Suppressor macrophage treated with lipopolysaccharide for 4 hours (primary cell): ENCODE measurements around the gene MMGT1.

Experiments
- DNase-seq: peaks from one replicate; pipeline ENCODE4 v3.0.0-alpha.2; 2020

Gene MMGT1

DNA sequence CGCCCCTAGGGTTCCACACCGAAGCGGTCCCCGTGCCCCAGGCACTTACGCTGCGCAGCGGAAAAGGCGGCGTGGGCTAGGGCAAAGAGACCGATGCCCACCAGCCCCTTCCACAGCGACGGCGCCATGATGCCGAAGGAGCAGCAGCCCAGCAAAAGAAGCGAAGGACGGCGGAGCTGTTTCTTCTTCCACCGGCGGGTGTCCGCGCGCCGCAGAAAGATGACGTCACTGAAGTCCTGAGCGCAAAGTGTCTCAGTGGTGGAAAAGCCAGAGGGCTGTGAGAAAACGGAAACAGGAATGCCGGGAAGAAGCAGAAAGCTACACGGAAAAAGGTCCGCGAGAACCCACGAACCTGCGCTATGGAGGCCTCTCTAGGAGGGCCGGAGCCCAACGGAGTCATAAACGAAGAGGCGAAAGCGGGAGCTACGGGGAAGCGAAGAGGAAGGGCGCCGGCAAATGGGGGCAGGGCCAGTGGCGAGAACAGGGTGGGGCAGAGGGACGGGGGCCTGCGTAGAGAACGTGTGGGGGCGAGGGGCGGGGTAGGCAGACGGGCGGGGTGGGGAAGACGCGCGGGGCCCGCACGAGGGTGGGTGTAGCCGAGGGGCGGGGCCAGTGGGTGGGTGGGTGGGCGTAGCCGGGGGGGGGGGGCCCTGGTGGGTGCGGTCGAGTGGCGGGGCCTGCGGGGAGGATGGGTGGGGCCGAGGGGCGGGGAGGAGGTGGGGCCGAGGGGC lies at the start of gene MMGT1:
Gene MMGT1 (minus strand): TSS at position 441 of the 731 bp plus-strand sequence. CDS start 313 bp downstream, at position 128.
- DNase-seq, result peak; percentile 84

DNA sequence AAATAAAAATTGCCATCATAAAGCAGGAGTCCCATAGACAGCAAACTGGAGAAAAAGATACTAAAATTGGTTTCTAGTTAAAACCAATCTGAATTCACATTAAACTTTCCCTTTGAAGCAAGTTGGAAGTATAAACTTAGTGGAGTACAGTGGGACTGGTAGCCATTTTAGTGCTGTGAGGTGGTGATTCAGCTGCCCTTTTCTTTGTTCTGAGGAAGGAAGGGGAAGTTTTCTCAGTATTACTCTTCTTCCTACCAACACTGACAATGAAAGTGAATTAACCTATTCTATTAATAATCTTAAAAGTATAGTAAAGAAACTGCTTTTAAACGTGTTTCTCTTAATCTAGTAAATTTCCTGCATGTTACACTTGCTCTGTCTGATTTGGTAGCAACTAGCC lies 48.1 kb upstream of the MMGT1 start:
- no peak for DNase-seq

DNA sequence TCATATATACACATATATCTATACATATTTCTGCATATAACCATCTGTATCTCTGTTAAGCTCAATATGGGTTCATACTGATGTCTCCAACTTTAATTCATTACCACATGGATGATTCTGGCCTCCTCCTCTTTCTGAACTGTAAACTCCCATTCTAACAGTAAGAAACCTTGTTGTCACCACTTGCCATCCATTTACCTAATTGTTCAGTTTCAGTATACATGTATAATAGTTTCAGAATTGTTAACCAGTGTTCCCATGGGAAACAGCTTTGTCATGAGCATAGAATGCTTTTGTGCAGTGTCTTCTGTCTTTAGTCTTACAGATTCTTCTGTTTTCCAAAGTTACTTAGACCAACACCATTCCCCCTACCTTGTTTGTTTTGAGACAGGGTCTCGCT lies 47.4 kb upstream of the MMGT1 start:
- DNase-seq, result no peak

DNA sequence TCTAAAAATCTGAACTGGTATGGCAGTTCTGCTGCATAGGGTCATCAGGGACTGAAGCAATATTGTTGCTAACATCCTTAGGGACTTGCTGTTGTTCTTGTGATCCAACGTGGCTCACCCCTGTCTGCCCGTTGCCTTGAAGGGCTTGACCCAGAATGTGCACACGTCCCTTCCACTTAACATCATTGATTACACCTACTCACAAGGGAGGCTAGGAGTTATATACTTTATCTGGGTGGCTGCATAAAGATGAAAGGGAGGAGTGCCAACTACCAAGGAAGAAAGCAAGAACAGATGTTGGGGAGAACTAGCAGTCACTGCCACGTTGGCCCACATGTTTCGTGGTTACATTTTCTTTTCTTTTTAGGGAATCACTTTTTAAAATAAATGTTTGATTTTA lies 45.4 kb upstream of the MMGT1 start:
- no peak for DNase-seq

DNA sequence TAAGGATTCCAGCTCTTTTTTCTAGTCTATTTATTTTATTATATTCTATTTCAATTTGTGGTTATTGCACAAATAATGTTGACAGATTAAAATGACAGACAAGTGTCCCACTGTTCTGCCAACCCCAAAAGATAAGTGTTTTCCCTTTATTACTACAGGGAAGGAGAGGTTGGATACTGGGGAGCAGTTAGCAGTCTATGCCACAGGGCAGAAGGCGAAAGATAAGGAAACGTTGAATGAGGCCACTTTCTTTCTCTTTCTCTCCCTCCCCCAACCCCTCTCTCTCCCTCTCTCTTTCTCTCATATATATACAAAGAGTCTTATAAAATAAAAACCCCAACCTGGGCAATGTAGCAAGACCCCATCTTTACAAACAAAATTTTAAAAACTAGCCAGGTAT lies 43.1 kb upstream of the MMGT1 start:
- no peak for DNase-seq

DNA sequence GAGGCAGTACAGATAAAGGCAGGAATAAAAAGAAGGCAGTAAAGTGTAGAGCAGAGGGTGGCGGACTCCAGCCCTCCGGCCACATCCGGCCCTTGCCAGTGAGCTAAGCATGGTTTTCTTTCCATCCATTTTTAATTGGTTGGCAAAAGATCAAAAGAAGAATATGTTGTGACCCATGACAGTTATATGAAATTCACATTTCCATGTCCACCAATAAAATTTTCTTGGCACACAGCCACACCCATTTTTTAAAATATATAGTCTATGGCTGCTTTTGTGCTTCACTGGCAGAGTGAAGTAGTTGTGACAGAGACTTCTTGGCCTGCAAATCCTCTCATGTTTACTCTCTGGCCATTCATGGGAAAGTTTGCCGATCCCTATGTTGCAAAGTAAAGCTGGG lies 41.2 kb upstream of the MMGT1 start:
- no peak for DNase-seq

DNA sequence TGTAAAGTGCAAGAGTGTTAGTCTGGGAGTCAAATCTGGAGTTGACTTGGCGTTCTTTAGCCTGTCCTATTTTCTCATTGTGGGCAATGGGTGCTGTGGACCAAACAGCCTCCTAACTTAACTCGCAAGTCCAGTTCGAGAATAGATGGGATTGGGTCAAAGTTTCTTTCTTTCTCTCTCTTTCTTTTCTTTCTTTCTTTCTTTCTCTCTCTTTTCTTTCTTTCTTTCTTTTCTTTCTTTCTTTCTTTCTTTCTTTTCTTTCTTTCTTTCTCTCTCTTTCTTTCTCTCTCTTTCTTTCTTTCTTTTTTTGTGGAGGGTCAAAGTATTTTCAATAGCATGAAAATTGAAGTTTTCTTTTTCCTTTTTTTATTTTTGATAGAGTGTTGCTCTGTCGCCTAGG lies 14.5 kb upstream of the MMGT1 start:
- DNase-seq, result no peak

DNA sequence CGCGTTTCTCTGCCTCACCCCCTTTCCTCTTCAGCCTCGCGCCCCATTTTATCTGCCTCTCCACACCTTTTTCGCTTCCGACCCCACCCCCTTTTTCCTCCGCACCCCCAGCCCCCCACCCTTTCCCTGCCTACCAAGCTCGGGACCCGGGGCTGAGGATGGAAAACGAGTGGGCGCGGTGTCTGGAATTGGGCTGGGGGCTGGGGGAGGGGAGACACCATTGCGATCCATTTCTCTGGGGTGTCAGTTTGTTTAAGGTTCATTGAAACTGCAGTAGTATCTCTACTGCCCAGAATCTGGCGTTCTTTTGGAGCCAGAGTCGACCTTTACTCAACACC lies 12.2 kb upstream of the MMGT1 start:
- no peak for DNase-seq

DNA sequence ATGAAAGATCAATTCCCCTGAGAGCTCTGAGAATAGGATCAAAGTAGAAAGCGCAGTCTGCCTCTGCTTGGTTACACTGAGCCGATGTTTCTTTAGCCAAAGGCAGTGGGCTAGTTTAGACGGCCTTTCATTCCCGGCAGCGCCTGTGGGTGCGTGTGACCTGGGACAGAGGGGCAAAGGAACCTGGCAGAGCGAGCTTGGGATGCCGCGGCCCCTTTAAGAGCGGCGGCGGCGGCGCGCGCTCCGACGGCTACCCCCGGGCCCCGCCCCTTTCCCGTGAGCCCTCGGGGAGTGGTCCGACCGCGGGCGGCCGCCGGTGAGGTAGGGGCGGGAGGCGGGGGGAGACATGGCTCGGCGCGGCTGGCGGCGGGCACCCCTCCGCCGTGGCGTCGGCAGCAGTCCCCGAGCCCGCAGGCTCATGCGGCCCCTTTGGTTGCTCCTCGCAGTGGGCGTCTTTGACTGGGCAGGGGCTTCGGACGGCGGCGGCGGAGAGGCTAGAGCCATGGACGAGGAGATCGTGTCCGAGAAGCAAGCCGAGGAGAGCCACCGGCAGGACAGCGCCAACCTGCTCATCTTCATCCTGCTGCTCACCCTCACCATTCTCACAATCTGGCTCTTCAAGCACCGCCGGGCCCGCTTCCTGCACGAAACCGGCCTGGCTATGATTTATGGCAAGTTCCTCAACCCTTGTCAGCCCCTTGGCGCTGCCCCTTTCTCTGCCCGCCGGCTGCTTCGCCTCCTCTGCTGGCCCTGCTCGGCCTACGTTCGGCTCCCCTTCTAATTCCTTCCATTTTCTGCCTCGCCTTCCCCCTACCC lies 11.6 kb upstream of the MMGT1 start, which contains the start of gene SLC9A6:
Gene SLC9A6 (plus strand): TSS at position 279 of the 816 bp plus-strand sequence. CDS start 224 bp downstream, at position 503.
- DNase-seq, result peak; percentile 66

DNA sequence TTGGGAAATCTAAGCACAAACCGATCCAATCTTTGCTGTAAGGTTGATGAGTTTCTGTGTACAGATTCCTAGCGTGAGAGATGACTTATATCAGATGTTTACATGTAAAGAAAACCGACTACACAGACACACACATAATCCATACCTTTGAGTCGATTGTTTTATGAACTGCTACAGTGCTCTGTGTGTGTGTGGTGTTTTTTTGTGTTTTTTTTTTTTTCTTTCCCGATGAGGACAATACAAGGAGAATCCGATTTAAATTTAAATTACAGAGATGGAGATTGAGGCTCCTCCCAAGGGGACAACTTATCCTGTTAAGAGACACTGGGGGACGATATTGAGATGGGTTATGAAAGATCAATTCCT lies 11.0 kb upstream of the MMGT1 start:
- no peak for DNase-seq

DNA sequence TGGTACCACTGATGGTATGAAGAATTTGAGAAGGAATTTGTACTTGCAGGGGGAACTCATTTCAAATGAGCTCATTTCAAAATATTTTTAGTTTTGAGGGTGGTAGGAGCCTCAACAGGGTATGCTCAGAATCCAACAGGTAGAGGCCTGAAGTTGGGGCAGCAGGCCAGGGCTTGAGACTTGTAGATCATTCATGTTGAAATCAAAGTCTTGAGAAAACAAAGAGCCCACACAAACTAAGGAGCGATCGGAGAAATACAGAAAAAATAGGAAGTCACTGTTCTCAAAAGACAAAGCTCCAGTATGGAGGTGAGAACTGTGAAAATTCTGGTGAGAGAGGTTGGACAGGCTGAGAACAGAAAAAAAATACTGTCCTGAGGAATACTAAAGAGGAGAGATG lies 10.5 kb upstream of the MMGT1 start:
- DNase-seq, result no peak

DNA sequence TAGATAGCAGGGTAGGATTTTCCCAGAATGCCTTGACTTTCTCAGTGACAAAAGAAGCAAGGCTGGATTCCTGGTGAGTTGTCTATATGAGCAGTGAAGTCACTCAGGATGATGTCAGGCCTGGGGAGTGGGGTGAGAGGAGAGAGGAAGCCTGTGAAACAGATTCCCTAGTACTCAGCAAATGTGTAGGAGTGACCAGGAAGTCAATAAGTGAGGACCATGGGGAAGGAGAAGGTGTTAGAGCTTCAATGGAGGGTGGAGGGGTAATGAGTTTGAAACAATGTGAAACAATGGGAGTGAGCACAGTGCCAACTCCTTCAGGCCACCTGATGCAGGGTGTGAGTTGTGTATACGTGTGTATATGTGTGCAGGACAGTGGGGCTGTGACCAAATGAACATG lies 9.1 kb upstream of the MMGT1 start:
- peak; percentile 68 for DNase-seq

DNA sequence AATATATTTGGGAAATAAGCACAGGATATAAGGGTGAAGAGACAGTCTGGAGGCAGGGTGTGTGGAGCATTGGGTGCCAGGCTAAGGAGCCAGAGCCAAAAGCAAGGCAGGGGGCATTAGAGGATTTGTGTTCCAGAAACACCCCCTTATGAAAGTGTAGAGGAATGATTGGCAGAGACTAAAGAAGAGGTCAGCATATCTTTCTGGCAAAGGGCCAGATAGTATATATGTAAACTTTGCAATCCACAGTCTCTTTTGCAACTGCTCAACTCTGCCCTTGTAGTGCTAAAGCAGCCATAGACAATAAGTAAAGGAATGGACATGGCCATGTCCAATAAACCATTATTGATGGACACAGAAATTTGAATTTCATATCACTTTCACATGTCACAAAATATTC lies 7.9 kb upstream of the MMGT1 start:
- no peak for DNase-seq

DNA sequence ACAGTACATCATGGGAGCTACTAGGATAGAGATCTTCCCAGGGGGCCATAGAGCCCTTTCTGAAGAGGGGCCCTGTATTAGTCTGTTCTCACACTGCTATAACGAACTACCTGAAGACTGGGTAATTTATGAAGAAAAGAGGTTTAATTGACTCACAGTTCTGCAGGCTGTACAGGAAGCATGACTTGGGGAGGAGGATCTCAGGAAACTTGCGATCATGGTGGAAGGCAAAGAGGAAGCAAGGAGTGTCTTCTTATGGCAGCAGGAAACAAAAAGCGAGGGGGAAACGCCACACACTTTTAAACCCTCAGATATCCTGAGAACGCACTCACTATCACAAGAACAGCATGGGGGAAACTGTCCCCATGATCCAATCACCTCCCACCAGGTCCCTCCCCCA lies 7.2 kb upstream of the MMGT1 start:
- no peak for DNase-seq

DNA sequence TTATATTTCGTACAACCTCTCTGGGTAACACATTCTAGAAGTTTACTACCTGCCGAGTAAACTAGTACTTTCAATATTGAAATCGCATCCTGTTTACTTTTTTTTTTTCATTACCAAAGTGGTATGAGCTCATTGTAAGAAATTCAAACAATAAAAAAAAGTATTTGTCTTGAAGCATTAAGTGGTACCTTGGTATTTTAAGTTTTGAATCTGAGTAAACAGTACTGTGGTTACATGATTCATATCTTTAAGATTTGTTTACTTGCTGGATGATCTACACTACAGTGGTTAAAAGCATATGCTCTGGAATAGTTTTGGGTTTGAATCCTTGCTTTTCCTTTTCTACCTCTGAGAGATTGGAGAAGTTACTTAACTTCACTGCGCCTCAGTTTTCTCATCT lies 3.8 kb upstream of the MMGT1 start:
- DNase-seq, result no peak

DNA sequence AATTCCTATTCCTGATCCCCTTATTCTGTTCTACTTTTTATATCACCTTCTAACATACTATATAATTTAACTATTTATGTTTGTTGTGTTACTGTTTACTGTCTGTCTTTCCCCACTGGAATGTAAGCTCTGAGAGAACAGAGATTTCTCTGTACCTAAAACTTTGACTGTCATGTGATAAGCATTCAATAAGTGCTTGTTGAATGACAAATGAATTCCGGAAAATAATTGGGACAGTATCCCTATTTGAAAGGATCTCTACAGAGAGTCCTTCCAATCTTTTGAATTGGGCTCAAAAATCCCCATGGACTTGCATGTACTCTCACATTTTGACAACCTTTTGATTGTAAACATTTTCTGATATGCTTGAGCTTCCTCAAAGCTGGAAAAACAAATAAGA lies 1.6 kb upstream of the MMGT1 start:
- DNase-seq, result no peak

DNA sequence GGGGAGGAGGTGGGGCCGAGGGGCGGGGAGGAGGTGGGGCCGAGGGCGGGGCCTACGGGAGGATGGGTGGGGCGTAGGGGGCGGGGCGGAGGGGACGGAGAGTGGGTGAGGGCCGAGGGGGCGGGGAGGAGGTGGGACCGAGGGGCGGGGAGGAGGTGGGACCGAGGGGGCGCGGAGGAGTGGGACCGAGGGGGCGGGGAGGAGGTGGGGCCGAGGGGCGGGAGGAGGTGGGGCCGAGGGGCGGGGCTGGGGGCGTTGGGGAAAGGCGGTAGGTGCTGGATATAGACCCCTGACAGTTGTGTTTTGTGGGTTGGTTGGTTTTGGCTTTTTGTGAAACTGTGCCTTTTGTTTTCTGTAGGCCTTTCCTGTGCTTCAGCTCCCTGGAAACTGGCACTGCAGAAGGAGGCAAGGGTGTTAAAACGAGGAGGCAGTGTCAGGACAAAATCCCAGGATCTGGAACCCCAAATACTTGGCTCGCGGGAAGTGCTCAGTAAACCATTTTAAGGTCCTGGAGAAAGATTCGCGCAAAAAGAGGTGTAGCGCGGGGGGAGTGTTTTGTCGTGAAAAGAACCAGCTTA lies 580 bp upstream of the MMGT1 start:
- peak; percentile 70 for DNase-seq

DNA sequence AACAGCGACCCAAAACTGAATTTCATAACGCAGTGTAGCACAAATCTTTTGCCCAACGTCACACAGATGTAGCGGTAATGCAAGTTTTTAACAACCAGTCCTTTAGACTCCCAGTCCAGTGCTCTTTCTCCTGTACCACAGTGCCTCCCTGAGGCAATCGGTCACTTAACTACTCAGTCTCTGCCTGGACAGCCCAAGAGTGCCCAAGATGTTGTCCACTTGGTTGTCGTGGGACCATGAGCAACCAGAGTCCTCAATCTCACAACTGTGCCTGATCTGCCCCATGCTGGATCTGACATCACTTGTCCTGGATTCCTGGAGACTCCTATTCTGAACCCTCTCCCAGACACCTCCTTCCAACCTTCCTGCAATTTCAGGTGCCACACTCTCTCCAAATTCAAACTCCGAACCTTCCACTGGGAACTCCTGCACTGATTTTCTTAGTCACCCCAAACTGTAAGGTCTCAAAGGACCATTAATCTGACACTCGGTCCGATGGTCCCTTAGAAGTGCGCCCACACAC lies 702 bp downstream of the MMGT1 start:
- peak; percentile 18 for DNase-seq

DNA sequence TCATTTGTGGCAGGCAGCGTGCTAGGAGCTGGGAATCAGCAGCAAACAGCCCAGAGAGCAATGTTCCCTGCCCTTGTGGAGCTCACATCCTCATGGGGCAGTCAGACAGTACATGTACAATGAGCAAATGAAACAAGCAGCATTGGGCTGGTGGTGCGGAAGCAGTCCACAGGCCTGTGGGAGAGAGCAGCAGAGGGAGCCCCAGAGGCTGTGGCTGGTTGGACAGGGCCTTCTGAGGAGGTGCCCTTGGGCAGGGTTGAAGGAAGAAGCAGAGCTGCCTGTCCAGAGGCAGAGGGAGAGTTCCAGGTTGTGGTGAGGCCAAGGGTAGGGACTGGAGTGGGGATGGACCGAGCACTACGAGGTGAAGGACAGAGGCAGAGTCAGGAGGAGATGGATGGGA lies 22.5 kb downstream of the MMGT1 start:
- no peak for DNase-seq

DNA sequence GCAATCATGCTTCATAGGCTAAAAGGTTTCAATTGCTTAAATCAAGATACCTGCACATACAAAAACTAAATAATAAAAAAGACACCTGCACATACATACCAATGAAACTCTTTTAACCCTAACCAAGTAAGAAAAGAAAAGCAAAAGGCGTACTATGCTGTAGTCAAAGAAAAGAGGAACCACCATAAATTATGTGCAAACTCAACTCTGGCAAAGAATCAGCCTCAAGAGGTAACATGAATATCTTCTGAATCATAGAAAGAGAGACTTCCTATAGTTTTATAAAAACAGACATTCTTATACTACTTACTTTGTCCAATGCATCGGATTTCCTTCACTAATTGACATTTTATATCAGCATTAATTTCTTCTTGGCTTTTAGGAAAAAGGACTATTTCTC lies 29.3 kb downstream of the MMGT1 start:
- DNase-seq, result no peak

DNA sequence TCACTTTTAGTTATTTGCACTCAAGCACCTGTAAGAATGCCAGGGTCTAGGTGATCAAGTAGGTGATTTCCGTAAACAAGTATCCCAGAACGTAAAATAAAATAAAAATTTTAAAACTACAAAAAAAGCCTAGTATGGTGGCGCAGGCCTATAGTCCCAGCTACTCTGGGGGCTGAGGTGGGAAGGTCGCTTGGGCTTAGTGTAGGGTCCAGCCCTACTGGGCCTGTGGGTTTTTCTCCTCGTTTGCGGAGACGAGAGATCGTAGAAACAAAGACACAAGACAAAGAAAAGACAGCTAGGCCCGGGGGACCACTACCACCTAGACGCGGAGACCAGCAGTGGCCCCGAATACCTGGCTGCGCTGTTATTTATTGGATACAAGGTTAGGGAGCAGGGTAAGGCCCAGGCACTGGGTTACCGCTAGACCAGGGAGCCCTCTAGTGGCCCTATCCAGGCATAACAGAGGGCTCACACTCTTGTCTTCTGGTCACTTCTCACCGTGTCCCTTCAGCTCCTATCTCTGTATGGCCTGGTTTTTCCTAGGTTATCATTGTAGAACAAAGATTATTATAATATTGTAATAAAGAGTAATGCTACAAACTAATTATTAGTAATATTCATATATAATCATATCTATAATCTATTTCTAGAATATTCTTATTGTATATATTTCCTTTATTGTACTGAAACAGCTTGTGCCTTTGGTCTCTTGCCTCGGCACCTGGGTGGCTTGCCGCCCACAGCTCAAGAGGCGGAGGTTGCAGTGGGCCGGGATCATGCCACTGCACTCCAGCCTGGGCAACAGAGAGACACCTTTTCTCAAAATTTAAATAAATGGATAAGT lies 41.9 kb downstream of the MMGT1 start:
- DNase-seq, result peak; percentile 49

DNA sequence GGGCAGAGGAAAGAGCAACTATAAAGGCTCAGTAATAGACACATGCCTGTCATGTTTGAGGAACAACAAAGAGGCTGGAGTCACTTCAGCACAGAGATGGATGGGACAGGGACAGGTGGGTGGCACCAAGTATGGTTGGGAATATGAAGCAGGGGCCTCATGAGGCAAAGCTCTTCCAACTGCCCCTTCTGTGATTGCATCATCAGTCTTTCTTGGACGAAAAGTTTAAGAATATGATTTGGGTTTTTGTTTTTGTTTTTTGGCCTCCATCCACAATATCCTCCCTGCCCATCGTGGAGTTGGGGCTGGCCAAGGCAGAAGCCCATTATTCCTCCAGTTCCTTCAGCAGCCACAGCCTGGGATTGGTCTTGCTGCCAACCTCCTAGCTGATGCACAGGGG lies 45.9 kb downstream of the MMGT1 start:
- DNase-seq, result no peak

DNA sequence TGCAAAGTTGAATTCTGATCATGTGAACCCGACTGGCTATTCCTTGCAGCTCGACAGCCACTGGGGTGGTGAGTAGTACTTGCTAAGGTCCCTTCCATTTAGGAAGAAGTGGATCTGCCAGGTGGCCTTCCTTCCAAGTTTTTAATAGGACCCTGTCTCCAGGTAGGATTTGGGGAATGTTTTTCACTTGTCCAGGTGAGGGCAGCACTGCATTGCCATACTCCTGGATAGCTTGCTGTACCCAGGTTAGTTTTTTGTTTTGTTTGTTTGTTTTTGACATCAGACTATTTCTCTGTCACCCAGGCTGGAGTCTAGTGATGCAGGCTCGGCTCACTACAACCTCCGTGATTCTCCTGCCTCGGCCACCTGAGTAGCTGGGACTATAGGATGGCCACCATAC lies 50.4 kb downstream of the MMGT1 start:
- DNase-seq, result no peak
